GM21367 (cell line): Measurements from ENCODE around the gene RAI1.

ENCODE experiments used
- ATAC-seq: cut with Tn5 transposase; IDR thresholded peaks from one replicate; pipeline ENCODE4 v1.9.1; 2021; ENCODE audit not compliant: unreplicated experiment

The RAI1 gene

DNA sequence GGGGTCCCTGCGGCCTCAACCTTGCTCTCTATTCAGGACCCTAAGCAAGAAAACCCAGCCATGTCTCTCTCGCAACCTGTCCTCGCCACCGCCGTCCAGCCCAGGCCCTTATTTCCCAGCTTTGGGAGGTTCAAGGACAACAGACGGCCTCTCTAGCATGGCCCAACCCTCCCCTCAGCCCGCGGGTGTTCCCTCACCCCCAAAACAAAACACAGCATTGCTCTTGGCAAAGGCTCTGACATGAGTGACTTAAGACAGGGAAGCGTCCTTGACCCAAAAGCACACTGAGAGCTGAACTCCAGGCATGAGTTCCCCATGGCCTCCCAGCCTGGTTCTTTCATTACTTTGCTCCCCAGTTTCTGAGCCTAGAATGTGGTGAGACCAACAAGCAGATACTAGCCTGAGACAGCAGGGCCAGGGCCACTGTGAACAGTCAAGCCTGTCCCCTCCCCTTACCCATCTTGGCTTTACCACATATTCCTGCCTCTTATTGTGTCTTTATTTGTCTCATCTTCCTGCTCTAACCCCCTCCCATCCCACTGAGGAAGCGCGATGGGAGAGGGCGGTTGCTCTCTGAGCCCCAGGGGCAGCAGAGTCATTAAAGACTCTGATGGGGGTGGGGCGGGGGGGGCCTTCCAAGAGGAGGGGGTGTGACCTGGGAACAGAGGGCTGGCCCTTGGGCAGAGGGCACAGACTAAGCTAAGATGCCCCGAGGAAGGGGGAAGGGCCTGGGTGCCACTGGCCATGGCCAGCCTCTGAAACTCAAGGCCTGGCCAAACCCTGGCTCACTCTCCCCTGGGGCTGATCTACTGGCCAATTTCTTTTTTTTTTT, 143.7 kb downstream of the RAI1 start:
- no peak for ATAC-seq

DNA sequence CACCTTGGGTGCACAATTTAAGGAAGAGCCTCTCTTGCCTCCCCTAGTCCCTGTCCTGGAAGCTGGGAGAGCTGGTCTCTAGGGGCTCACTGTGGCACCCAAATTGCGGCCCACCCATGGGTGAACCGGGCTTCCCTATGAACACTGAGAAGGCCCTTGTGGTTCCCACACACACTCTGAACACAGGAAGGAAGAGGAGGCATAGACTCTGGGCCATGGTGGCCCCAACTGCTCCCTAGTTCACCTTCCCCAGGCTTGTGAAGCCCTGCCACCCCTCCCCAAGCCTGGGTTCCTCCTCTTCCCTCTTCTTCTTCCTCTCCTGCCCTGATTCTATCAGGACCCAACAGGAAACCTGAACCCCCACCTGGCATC, 145.1 kb downstream of the RAI1 start:
- ATAC-seq: no peak

DNA sequence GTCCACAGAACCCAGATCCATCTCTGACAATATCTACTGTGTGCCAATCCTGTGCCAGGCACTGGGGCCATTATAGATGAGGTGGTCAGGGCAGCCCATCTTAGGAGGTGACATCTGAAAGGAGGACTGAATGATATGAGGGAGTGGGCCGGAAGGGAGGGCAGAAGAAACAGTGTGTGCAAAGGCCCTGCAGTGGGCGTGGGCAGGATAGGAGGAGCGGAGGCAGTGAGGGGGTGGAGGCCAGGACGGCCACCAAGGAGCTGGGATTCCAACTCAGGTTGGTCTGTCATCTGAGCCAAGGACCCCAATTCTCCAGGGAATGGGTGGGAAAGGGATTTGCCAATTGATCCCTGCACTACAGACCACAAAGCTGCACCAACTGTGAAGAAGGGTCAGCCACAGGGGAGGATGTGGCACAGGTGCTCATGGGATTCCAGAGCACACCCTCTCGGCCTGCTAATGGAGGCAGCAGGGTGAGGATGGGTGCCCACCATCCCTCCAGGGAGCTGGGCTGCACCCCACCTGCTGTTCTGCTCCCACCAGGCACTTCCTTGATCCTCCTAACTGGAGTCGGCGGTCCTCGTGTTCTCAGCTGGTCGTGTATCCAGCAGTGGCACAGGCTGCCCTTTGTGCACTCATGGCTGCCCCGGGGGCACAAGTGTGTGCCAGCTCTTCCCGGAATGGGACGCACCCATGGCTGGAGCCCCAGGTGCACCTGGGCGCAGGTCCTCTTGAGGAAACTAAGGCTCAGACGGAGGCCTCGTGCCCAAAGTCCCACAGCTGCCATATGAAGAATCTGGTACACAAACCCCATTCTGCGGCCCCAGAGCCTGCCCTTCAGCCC, 145.9 kb downstream of the RAI1 start:
- ATAC-seq: no peak

DNA sequence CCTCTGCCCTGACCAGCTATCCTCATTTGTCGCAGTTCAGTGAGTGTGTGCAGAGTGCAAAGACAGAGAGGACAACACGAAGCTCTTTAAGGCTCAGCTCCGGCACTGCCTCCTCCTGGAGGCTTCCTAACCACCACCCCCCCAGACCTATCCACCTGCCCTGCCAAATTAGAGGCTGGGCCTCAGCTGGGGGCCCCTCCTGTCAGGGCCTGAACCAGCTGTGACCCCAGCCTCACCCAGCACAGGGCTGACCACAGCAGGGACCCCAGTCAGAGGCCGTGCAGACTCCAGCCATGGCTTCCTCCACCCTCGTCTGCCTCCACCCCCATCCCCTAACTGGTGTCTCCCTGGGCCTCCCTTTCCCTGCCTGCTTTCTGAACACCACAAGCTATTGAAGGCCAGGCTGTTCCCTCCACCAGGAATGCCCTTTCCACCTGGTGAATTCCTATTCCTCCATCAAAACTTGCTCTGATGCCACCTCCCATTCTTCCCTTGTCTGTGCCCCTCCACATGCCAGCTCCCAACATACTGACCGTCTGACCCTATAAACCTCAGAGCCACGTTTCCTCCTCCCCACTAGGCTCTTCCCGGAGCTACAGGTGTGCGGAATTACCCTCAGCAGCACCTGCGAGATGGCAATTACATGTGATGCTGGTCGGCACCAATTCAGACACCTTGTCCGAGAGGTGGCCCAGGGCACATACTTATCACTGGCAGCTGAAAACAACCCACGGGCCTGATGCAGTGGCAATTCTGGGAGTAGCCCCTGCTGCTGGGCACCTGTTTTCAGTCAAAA, 146.8 kb downstream of the RAI1 start:
- no peak for ATAC-seq

DNA sequence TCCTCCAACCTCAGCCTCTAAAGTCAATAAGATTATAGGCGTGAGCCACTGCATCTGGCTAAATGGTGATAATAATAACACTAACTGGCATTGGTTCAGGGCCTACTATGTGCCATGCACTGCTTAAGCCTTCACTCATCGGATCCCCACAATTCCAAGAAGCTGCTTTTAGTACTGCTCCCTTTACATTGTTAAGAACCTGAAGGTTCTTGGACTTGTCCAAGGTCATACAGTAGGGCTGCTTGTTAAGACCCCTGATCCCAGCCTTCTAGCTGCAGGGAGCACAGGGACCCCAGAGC, 149.0 kb downstream of the RAI1 start:
- ATAC-seq: no peak

DNA sequence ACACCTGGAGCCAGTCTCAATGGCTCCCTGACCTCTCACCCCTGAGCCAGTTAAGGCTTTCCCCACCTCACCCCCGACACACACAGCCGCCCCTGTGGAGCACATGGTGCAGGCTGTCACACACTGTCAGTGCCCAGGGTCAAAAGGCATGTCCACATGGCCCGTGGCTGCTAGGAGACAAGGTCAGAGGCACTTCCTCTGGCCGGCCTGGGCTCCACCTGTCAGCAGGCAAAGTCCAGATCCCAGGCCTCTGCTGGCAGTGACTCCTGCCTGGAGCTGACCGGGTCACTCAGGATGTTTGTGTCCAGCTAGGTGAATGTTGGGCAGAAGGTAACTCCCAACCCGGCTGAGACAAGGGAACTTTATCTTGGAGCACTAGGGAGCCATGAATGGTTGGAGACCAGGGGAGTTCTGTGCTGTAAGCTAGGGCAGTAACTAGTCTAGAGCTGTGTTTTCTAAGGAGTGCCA, 149.5 kb downstream of the RAI1 start:
- no peak for ATAC-seq

DNA sequence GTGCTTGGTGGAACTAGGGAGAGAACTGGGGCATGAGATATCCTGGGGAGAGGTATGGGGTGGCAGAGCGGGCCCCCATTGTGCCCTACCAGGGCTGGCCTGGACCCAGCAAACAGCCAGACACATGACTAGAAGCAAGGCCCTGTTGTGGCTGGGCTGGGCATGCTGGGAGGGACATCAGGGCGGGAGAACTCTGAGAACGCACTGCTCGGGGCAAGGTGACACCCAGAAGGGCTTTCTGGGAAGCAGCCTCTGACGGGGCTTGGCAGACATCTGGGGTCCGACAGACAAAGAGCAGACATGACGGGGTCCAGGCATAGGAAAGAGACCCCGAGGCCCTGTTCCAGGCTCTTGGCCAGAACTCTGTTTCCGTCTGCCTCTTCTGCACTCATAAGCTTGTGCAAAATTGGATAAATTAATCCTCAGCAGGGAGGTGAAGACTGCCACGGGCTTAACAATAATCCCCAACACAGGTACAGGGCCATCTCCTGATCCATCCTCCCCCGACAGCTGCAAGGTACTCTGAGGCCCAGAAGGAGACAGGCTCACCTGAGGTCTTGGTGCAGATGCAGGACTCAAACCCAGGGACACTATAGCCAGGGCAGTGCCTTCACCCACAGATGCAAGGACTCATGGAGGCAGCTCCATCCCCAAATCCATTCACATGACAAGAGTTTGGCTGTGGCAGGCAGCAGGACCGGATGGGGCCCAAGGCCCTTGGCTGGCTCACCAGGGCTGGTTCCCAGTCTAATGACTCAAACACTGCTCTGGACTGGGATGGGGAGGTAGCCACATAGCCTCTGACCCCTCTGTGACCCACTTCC, 150.2 kb downstream of the RAI1 start:
- ATAC-seq: no peak

DNA sequence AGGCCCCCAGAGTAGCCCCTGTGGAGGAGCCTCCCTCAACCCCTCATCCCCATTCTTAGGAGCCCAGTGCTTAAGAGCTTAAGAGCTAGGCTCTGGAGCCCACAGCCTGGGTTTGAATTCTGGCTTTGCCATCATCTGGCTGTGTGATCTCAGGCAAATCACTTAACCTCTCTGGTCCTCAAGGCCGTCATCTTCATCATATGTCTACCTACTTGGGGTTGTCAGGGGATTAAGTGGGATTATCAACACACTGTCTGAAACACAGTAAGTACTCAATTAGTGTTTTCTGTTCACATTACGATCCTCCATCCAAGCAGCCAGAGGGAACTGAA, 150.7 kb downstream of the RAI1 start:
- ATAC-seq: no peak

DNA sequence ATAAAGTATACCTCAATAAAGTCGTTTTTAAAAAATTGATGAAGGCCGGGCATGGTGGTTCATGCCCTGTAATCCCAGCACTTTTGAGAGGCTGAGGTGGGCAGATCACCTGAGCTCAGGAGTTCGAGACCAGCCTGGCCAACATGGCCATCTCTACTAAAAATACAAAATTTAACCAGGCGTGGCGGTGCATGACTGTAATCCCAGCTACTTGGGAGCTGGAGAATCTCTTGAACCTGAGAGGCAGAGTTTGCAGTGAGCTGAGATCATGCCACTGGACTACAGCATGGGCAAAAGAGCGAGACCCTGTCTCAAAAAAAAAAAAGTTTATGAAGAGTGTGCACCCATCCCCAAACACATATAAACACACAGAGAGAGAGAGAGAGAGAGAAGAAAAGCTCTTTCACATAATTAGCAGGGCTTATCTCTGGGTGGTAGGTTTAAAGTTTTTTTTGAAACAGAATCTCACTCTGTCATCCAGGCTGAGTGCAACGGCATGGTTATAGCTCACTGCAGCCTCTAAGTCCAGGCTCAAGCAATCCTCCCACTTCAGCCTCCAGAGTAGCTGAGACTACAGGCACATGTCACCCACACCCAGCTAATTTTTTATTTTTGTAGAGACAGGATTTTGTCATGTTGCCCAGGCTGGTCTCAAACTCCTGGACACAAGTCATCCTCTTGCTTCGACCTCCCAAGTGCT, 152.6 kb downstream of the RAI1 start:
- ATAC-seq: no peak

DNA sequence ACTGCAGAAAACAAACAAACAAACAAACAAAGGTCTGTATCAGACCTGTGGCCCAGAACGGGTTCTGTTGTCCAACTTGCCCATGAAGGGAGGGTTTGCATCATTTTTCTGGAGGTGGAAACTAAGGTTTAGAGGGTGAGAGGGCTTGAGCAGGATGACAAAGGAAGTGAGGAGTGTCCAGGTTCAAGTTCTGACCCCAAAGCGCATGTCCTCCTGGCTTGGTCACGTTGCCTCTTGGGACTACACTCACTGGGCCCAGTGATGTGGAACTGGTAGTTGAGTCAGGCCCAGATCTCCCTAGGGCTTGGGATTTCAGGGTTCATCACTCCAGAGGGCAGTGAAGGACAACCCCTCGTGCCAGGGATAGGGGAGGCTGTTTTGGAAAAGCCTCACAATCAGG, 153.7 kb downstream of the RAI1 start:
- ATAC-seq: no peak

DNA sequence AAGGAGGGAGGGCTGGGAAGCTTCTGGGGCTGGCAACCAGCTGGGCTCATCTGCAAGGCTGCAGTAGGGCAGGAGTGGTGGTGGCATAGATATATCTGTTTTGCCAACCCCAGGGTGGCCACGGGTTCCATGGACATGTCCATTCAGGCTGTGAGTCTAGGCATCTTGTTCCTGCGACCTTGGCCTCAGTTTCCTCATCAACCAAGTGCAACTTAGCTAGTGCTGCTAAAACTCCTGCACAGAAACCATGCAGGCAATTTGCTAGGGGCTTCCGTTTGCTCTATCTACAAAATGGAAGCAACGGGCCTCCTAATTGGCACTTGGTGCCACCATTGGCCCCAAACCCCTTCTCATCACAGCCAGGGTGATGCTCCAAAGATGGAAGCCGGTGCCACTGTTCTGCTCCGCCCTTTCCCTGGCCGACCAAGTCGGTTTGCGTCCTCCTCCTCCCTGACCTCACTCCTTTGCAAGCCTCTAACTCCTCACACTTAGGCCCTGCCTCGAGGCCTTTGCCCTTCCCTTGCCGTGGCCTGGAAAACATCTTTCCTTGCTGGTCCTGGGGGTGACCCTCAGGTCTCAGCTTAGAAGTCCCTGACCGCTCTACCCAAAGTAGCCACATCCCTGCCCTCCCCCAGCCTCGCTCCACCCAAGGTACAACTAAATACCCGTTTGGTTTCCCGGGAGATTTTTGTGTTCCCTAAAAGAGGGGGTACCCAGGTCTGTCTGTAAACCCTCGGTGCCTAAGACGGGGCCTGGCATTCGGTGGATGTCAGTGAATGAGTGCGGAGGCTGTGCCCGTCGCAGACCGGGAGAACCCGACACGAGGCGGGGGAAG, 154.4 kb downstream of the RAI1 start:
- no peak for ATAC-seq

DNA sequence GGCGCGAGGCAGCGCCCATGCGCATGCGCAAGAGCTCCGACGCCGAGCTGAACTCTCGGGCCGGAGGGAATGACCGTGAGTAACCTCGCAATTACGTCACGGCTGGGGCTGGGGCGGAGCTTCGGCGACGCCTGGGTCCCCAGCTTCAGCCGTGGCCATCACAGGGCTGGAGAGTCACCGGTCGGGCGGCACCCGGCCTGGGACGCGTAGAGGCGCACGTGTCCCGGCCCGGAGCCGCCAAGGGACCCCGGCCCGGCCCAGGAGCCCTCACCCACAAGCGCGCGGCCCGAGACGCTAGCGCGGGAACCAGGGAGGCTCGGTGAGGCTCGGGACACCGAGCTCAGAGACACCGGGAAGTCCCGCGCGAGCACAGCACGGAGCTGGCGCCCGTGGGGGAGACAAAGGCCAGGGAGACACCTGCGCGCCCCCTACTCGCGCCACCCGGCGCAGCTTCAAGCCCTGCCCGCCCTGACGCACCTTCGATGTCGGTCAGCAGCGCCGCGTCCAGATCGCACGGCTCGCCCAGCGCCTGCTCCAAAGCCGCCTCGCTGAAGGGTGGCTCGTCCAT, 155.1 kb downstream of the RAI1 start:
- ATAC-seq: peak; percentile 47

DNA sequence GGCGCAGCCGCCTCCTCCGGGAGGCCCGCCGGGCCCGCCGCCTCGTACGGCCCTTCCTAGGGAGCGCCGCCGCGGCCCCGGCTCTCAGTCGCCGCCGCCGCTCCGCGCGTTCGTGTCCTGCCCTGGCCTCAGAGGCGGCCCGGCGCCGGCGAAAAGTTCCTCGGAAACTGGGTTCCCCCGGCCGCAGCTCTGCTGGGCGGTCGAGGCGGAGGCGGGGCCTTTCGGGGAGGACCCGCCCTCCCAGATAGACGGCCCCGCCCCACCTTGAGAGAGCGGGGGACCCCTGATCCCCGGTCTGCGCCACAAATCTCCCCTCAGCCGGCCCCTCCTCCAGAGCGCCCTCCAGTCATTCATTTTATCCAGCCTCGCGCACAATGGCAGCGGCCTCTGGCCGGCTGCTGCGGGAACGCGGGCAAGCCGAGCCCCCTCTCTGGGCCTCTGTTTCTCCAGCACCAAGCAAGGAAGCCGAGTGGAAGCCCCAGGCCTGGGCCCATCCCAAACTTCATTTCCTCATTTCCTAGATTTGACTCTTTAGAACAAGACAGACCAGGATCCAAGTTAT, 155.6 kb downstream of the RAI1 start, which contains the start of gene SREBF1:
SREBF1 (minus strand) TSS at position 169 of the 562 bp plus-strand sequence. CDS start 169 bp downstream, outside the sequence.
- peak; percentile 10 for ATAC-seq

DNA sequence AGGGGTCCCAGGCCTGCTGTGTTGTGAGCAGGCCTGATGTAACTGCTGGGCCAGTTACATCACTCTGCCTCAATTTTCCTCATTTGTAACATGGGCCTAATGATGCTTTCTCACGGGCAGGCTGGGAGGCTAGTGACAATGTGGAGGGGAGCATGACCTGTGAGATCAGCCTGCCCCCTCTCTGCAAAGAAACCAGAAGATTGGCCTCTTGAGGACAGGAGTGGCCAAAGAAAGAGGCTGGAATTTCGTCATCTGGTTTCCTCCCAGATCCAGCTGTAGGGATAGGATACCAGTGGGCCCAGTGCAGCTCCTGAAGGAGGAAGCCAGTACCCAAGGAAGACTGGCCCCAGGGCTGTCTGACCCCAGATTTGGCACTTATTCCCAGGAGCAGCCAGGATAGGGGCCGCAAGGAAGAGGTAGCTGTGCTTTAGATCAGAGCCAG, 156.1 kb downstream of the RAI1 start:
- ATAC-seq: no peak

DNA sequence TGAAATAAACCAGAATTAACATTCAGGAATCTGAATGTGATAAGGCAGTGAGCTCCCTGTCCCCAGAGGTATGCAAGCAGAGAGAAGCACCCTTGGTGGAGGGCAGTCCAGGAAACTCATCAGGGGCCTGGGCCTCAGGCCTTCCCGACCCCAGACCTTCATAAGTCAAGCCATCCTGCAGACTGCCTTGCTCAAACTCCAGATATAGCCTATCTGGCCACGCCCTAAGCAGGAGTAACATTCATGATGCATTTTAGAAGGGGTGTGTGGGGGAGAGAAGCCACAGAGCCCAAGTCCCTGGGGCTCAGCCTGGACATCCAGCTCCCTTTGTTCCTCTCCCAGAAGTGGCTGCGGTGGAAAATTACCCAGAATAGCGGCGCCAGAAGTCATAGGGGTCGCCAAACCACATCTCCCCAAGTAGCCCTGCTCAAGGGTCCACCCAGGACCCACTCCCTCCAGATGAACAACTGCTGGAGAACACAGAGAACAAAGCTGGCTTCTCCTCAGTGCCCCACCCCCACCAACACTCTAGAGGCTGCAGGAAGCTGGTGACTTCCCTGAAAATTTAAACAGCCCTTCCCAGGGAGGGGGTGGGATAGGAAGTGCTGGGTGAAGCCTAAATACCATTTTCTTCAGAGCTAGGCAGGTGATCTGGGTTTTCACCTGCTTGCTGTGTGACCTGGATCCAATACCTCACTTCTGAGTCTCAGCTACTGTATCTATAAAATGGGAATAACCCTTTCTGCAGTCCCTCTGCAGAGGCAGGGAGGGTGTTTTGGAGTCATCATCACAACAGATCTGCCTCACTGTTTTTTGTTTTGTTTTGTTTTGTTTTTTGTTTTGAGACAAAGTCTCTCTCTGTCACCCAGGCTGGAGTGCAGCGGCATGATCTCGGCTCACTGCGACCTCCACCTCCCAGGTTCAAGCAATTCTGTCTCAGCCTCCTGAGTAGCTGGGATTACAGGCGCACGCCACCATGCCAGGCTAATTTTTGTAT, 157.0 kb downstream of the RAI1 start:
- no peak for ATAC-seq

DNA sequence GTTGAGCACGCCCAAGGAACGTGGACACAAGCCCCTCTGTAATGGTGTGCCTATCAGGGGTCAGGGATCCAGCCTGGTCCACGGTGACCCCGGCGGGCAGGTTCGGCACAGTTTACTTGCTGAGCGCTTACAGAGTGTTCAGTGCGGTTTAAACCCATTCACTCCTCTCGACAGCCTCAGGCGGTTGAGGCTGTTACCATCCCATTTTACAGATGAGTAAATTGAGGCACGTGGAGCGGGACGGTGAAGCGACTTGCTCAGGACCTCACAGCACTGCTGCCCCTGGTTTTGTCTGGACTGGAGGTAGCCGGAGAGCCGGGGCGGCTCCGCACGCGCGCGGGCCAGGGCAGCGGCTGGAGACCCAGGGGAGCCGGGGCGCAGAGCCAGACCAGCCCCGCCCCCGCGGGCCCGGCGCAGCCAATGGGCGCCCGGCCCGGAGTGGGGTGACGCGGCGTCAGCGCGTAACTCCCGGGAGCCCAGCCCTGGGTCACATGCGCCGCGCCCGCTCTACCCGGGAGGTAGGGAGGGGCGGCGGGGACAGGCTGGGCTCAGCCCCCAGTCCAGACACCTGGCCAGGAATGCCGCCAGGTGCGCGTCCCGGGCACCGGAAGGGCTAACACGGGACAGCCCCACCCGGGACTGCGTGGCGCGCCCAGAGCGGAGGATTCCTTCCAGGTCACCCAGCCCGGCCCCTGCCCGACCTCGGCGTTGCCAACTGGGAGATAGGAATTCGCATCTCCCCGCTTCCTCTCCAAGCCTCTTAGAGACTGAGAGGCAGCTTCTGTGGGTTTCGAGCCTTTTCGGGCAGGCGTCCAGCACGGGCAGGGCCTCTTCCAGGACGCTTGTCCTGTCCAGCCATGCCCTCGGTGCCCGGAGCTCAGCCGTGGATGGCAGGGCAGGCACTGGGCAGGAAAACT, 158.8 kb downstream of the RAI1 start:
- ATAC-seq: peak; percentile 44
